DLD1 (cell line): ENCODE measurements around the gene RMDN3.

Experiments used
- in situ Hi-C: cut with HindIII; loops from 2 replicates; pipeline ENCODE4 v1.10.0; 2017; ENCODE audit warnings: low sequenced_read_pairs

The RMDN3 gene

DNA sequence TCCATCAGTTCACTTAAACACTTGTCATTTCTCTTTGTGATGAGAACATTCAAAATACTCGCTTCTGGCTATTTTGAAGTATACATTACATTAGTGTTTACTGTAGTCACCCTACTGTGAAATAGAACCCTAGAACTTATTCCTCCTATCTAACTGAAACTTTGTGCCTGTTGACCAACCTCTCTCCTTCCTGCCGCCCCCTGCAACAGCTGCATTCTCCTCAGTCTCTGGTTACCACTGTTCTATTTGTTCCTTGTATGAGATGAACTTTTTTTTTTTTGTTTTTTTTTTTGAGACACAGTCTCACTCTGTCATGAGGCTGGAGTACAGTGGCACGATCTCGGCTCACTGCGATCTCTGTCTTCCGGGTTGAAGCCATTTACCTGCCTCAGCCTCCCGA, 57.1 kb downstream of the RMDN3 start:
- in situ Hi-C loops = no loop called here

DNA sequence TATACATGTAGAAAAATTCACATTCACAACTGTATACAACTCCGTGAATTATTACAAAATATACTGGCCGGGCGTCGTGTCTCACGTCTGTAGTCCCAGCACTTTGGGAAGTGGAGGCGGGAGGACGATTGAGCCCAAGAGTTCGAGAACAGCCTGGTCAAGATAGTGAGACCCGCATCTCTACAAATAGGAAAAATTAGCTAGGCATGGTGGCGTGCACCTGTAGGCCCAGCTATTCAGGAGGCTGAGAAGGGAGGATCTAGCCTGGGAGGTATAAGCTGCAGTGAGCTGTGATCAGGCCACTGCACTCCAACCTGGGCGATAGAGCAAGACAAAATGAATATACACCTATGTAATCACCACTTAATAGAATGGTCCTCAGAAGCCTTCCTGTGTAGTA, 58.8 kb downstream of the RMDN3 start:
- in situ Hi-C loops = no loop called here

DNA sequence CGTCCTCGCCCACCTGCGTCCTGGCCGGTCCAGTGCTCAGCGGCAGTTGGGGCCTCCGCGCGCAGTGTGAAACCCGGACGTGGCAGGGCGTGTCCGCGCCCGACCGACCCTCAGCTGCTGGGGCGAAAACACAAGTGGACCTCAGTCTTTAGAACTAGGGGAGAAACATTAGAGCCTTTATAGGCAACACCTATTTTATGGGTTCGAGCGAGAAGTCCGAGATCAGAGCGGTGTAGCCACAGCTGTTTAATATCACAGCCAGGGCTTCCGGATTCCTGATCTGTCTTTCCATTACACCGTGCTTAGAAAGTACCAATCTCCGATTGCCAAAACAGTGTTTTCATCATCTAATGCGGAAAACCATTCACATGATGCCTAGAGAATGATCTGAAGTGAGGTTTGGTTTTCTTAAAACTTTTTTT, 59.6 kb downstream of the RMDN3 start:
- in situ Hi-C loops = no loop called here

DNA sequence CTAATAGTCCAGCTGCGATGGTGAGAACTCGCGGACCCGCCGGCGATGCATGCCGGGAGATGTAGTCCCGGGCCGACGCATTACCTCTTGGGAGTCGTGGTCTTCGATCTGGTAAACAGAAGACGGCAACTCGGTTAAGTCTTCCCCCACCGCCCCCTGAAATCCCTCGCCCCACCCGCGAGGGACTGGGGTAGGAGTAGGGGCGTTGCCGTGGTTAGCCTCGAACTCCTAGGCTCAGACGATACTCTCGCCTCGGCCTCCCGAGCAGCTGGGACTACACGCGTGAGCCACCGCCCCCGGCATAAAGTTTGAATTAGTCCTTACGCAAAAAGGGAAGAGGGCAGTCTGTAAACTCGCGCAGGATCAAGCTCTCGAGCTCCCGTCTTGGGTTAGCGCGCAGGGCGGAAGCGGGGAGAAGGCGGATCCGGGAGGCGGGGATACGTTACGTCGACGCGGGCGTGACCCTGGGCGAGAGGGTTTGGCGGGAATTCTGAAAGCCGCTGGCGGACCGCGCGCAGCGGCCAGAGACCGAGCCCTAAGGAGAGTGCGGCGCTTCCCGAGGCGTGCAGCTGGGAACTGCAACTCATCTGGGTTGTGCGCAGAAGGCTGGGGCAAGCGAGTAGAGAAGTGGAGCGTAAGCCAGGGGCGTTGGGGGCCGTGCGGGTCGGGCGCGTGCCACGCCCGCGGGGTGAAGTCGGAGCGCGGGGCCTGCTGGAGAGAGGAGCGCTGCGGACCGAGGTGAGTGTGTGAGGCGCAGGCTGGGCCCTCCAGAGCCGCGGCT, 60.2 kb downstream of the RMDN3 start, which contains the start of gene RAD51:
Gene RAD51, plus strand, starts transcription at position 487 of the 781 bp plus-strand sequence. CDS start 3,585 bp downstream, outside the sequence.
- in situ Hi-C loops = no loop called here

DNA sequence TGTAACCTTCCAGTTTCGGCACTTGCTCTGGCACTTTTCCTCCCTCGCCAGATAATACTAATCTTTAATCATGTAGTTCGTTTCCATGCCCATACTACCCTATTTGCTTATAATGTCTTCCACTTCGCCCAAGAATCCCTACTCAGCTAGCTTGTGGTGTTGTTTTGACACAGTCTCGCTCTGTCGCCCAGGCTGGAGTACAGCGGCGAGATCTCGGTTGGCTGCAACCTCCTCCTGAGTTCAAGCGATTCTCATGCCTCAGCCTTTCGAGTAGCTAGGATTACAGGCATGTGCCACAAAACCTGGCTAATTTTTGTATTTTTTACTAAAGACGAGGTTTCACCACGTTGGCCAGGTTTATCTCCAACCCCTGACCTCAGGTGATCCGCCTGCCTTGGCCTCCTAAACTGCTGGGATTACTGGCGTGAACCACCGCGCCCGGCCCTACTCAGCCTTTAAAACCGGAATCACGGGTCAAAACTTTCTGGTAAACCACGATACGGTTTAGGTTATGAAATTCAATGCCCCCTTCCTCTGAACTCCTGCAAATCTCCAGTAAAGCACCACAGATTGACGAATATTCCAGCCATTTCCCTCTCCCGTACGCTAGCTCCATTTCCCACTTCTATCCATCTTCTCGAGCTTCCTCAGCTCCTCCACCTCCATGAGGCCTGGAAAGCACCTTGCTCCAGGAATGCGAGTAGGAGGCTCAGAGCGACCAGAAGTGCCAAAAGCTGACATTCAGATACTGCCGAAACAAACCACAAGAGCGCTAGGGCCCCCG, 61.0 kb downstream of the RMDN3 start:
- in situ Hi-C loops = no loop called here

DNA sequence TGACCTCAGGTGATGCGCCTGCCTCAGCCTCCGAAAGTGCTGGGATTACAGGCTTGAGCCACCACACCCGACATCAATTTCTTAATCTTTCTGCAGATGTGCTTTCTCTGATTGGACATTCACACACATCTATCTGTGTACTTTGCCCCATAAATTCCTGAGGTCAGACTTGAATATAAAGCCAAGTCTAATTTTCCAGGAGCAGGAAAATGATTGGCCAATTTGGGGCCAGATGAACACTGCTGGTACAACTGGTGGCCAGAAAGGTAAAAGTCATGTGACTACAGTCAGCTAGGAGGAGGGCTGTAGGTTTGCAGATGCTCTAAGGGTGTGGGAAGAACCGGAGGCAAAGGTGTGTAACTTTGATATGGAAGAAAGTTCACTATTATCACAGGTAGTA, 63.3 kb downstream of the RMDN3 start:
- in situ Hi-C loops = no loop called here

DNA sequence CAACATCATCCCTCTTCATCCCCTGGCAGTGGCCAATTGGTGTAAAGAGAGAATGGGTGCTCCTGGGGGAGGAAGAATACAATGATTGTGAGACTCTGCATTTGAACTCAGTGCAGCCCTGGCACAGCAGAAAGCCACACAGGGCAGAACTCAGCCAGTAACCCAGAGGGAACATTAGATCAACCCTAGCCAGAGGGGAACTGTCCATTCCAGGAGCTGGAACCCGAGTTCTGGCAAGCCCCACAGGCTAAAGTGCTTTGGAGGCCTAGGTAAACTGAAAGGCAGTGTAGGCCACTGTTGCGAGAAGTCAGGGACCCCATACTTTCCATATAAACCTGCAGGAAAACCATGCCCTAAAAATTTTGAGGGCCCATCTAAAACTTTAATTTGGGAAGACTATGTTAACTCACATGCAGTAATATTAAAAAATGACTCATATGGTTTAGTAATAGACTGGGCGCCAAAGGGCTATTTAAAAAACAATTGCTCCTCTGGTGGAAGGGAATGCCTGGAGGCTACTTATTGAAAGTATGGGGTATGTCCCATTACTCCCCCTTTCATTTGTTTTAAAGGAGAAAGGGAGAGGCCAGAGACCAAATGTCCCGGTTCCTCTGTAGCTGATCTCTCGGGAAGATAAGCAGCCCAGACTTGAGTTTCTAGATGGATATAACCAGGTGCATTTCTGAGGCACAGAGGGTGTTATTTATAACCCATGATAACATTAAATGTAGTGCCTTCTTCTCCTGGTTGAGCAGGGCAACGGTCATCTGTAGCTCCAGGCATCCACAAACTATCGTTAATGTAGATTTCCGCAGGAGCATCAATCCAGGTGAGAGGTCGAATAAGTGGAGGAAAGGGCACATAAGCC, 65.9 kb downstream of the RMDN3 start:
- in situ Hi-C loops = no loop called here
